Fibroblast of skin of abdomen (primary cell): ENCODE results near the gene SHISA2.

Source experiments
- DNase-seq: peaks from one replicate; pipeline ENCODE4 v3.0.0-alpha.2; 2013

The SHISA2 gene

DNA sequence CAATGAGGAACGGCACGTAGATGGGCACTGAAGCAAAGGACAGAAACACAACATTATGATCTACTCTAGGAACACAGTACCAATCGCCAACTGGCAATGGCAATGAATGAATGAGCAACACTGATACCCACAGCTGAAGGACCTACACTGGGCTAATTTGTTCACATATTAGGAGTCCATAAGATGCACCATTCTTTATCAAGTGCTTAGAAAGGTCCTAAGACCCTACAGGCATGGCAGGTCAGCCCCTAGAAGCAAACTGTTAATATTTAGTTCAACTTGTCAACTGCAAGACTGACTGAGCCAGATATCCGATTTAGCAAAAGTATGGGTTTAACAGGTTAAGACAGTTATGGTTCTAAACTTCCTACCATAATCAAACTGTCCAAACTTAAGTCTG is 4.8 kb downstream of the SHISA2 start:
- DNase-seq: no peak

DNA sequence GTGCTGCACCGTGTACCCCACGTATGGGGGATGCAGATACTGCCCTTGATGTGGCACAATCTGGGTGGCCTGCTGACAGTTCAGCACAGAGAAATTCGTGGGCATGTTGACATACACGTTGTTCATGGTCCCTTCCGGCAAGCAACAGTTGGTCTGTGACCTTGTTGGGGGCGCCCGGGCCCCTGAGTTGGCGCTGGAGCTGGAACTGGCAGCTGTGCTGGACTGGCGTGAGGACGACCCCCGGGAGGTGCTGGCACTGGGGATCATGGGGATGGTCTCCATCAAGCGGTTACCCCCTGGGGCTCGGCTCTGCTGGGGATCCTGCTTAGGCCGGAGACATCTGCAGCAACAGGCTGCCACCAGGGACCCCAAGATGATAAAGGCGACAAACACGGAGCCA is 5.2 kb downstream of the SHISA2 start:
- DNase-seq: no peak

DNA sequence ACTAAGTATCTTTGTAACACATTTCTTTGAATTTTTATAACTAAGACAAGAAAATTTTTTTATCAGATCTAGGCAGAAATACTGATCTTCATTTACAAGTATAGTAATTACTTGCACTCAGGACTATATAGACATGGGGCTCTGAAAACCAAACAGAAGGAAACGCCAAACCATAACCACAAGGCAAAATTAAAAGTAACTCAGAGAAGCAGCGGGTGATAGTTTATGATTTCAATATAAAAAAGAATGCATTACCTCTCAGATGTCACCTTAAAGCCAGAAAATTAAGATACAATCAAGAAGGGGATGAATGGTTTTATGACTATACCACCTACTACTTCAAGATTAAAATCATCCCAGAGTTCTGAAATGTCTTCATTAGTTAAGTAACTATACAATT is 6.7 kb downstream of the SHISA2 start:
- no peak for DNase-seq

DNA sequence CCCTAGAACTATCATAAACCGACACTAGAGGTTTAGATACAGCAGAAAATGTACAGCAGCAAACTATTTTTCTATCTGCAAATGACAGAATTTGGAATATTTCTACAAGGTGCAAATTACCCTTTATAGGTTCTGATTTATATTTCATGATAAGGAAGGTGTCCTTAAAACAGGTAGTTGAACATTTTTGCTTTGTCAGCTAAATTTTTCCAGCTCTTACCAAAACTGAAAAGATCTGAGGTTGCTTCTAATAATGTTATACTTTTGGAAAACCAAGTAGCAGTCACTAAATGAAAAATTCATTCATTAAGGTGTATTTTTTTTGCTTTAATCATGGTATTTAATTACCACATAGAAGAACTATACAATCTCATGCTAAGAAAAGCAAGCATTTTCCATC is 9.0 kb downstream of the SHISA2 start:
- no peak for DNase-seq

DNA sequence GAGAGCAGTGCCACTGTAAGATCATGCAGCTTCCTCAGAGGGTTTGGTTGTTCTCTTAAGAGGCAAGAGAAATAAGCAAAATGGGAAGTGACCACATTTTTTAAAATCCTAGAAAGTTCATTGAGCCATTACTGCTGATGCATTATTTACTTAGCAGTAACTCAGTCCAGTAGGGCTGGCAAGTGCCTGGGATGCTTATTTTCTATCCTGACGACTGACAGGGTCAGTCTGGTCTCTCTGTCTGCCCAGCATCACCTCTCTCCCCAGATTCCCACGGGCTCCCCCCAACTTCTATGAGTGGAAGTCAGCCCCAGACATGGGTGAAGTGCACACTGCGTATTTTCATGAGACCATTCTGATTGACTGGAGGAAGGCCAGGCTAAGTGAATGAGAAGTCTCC is 10.4 kb downstream of the SHISA2 start:
- DNase-seq: no peak

DNA sequence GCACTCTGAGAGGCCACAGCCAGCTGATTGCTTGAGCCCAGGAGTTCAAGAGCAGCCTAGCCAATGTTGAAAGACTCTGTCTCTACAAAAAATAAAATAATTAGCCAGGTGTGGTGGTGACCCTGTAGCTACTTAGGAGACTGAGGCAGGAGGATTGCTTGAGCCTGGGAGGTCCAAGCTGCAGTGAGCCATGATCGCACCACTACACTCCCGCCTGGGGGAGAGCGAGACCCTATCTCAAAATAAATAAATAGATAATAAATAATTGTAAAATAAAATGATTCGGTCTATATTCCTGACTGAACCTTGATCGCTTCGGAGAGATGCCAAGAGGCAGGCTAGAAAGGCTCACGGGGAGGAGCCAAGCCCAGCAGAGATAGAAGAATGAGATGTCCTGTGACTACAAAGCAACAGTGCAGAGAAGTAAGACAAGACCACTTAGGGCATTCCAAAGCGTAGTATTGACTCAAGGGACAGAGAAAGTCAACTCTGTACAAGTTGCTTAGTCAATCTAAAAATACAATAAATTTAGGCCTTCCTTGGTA is 12.8 kb downstream of the SHISA2 start:
- no peak for DNase-seq

DNA sequence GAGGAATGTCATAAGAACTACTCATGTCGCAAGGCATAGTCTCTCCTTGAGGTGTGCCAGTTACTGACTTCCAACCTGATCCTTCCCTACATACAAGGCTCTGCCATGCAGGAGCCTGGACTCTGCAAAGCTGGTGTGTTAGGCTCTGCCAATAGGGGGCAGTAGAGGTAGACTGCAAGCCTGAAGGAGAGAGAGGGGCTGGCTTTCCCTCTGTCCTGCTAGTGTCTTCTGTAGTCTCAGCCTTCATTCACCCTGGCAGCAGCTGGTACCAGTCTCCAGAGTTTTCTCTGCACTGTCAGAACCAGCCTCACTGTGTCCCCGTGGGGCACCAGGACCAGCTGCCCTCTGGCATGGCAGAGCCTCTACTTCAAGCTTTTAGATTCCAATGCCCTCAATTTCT is 14.5 kb downstream of the SHISA2 start:
- no peak for DNase-seq

DNA sequence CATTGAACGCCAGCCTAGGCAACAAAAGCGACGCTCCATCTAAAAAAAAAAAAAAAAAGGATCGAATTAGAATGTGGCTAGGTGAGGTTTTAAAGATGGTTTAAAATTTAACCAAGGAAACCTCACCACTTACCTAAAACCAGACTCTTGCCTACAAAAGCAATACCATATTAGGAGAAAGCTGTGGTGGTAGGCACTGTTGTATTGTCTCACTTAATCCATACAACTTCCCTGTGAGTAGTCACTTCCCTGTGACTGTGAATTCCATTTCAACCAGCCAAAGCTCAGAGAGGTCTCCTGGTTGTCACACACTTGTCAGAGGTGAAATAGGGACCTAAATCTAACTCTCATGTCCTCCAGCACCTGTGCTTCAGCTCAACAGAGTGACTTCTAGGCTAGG is 15.4 kb downstream of the SHISA2 start:
- DNase-seq: no peak

DNA sequence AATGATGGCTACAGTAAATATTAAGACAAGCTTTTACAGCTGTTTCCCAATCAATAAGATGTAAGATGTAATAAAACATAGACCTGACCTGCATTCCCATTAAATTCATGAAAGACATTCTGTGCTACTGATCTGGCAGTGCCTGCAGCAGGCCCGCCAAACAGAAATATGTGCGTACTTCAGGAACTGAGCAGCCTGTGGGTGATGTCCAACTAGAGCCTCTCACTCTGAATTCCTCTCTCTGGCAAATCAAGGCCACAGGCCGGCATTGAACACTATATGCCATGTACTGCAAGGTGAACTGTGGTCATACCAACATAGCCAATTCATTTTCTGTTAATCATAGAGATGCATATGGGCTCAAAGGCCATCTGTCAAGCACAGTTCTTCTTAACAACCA is 17.8 kb downstream of the SHISA2 start:
- no peak for DNase-seq

DNA sequence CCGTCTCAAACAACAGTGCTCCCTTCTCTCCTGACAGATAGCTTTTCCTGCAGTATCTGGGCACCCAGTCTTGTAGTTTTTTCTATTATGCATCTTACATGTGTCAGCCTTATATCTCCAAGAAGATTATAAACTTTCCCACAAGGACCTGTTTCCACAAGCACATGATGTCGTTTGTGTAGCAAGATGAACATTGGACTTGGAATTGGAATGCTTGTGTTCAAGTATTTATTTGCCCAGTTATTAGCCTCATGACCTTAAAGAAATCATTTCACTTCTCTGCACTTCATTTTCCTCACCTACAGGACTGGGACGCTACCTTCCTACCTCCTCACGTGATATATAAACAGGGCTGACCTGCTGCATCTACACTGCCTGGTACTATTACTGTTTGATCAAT is 21.5 kb downstream of the SHISA2 start:
- no peak for DNase-seq

DNA sequence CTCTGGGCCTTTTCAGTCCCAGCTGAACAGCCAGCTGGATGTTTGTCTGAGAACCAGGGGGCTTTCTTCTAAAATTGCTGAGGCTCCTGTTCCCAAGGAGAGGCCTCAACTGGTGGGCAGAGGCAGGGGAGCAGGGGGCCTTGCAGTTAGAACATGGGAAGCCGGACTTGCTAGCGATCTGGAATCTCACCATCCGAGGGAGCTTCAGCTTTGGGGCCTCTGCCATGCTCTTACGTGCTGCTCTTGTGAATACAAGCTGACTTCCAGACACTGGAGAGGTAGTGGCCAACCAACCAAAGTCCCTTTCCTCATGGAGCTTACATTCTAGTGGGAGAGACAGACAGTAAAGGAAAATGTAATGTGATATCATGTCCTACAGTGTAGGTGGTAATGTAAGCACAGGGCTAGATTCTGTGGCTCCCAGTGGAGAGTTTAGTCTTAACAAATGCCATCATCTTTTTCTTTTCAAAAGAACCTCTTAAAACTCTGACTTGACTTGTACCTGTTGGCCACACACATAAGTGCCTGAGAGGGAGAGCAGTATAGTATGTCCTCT is 22.2 kb downstream of the SHISA2 start:
- no peak for DNase-seq

DNA sequence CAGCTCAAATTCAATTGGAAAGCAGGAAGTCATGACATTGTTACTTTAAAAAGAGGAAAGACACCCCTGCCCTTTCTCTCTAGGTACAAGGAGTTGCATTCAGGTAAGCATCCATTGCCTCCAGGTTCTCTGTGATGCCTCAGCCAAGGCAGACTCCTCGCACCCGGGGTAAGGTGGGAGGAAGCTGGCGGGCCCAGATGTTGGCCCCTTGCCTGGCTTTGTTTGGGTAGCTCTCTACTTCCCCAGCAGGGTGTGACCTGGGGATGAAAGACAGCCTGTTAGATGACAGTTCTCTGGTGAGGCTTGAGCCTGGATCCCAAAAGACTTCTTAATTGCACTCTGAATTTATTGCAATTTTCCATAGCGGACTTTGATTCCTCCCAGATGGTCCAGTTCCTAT is 25.6 kb downstream of the SHISA2 start:
- no peak for DNase-seq

DNA sequence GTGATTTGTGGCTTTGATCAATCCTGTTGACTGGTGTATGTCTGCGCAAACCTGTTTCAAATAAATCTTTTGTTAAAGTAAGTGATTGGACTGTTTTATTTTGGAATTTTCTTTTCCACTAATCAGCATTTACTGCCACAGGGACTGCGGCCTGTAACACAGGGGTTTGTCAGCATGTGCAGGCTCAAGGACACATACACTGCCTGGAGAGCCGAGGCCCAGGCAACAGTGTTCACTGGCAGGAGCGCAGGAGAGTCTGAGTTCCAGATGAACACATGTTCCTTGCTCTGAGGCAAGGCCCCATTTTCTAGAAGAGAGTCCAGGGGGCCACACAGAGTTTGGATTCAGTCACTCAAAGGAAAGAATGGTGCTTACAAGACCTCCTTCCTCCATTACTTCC is 26.0 kb downstream of the SHISA2 start:
- DNase-seq: no peak

DNA sequence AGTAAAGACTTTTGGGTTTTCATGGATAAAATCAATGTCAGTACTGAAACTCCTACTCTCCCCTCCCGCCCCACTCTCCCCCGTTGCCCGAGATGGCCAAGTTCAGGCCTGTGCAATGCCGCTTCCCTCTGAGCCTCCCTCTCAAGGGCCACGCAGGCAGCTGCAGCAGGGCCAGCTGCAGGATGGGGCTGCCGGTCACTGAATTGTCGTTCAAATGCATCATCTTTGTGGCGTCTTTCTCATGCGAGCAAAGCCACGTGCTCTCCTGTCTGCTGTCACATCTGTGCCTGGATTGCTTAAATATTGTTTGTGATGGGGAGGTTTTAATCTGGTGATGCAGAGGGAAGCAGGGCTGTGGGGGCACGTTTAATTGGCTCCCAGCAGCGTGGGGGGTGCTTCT is 26.6 kb downstream of the SHISA2 start:
- DNase-seq: no peak

DNA sequence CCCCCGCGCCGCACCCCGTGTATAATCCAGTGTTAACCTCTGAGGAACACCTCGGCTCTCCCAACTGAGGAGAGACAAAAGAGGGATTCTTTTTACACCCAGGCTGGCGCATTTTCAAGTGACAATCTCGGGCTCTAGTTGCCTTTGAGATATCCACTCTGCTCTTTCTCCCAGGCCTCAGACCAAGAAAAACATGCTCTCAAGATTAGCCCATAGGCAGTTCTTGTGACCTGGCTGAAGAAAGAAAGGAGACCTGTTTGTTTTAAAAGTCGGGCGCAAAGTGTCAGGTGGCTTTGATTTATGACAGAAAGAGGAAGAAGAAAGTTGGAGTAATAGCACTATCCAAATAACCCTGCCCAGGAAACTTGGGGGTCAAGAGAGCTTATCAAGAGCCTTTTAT is 27.3 kb downstream of the SHISA2 start:
- DNase-seq: no peak

DNA sequence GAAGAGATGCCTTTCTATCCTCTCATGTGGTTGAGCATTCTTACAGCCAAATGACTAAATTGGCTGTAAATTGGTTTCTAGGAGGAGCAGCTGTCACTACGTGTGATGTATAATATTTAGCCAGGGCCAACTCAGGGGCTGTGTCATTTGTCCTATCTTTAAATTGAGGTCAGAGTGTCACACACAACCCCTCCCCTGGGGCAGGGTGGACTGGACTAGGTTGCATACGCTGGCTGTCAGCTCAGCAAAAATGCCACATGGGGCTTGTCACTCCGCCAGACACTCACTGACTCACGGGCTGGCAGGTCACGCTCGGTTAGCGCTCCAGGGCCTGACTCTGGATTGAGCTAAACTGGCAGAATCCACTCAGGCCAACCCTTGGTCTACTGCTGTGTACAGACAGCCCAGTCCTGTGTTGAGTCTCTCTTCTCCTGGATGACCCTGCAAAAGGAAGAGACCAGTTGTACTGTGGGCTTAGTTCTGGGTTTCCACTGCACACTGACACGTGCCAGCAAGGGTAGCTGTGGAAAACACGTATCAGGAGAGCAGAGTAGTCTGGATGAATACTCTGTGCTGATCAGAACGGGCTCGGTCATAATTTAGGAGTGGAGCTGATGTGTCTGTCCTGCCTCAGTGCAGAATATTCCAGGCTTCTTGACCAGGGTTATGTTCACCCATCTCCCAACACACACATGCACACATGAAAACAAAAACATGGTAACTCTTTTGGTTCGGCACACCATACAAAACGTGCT is 29.1 kb downstream of the SHISA2 start:
- peak; percentile 71 for DNase-seq

DNA sequence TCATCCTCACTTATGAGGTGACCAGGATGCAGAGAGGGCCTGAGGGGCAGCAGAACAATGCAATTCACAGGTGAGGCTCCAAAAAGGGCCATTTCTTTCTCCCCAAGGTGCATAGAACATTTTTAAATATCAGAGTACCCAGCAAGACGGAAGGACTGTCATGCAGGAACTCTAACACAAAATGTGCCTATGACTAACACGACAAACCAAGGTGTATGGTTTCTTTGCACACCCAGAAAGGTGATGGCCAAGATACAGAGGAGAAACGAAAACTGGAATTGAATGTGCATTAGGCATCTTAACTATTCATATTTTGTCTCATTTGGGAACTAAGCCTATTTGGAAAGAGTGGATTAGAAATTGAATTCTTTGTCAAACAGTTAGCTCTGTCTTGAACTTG is 29.9 kb downstream of the SHISA2 start:
- DNase-seq: no peak

DNA sequence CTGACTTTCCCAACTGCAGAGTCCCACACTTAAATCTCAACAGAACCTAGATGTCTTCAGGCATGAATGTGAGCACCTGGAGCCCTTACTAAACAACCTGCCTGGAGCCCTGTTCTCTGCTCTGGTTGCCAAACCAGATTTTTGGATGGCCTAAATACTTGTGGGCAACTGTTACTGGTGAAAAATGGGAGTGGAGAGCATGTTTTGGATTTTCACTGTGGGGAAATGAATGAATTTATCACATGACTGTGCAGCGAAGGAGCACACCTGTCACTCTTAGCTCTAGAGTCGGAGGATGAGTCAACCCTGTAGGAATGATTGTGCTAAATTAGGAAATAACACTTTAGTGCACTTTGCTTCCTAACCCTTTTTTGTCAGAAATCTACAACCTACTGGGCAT is 30.3 kb downstream of the SHISA2 start:
- peak; percentile 14 for DNase-seq

DNA sequence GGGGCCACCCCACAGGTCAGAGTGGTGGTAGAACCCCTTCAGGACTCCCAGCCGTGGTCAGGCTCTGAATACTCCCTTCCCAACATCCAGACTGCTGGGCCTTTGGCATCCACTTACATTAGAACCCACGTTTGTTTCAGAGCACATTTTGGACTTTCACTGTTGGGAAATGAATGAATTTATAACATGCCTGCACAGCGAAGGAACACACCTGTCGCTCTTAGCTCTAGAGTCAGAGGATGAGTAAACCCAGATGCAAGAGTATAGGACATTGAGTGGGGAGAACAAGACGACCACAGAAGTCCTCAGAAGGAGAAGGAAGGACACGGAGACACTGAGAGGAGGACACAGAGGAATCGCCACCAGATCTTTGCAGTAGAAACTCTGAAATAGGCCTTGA is 30.9 kb downstream of the SHISA2 start:
- no peak for DNase-seq

DNA sequence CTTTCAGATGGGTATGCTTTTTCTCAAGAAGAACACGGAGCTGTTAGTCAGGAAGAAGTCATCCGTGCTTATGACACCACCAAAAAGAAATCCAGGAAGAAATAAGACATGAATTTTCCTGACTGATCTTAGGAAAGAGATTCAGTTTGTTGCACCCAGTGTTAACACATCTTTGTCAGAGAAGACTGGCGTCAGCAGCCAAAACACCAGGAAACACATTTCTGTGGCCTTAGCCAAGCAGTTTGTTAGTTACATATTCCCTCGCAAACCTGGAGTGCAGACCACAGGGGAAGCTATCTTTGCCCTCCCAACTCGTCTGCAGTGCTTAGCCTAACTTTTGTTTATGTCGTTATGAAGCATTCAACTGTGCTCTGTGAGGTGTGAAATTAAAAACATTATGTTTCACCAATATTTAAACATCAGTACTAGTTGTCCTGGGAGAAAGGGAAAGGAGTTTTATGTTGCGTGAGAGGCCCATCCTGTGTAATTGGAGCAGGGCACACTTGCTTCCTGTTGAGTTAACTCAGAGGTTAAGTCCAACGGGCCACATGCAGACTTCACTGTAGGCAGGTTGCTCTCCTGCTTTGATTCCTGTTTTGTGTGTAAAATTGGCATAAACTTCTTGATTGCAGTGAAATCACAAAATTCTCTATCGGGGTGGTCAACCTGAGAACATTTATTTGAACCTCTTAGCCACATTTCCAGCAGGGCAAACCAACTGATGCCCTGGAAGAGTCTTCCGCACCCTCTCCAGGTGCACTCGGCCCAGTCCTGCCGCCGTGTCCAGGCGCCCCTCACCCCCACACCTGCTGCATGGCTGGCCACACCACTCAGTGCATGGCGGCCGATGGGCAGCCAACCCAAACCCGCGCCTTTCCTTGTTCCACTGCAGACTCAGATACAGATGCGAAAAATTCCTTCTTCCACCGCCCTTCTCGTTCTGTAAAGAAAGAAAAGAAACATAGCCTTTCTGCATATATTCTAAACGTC is 31.6 kb downstream of the SHISA2 start:
- DNase-seq: peak; percentile 89

DNA sequence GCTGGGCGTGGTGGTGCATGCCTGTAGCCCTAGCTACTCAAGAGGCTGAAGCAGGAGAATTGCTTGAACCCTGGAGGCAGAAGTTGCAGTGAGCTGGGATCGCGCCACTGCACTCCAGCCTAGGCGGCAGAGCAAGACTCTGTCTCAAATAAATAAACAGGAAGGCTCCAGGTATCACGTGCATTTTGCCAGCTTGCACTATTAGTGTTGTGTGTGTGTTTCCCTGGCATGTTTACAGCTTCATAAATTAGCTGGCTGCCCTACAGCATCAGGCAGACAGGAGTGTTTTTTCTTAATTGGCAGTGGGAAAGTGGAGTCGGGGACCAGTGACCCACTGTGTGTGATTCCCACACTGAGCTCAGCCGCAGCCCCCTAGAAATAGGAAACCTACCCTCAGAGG is 32.6 kb downstream of the SHISA2 start:
- DNase-seq: no peak

DNA sequence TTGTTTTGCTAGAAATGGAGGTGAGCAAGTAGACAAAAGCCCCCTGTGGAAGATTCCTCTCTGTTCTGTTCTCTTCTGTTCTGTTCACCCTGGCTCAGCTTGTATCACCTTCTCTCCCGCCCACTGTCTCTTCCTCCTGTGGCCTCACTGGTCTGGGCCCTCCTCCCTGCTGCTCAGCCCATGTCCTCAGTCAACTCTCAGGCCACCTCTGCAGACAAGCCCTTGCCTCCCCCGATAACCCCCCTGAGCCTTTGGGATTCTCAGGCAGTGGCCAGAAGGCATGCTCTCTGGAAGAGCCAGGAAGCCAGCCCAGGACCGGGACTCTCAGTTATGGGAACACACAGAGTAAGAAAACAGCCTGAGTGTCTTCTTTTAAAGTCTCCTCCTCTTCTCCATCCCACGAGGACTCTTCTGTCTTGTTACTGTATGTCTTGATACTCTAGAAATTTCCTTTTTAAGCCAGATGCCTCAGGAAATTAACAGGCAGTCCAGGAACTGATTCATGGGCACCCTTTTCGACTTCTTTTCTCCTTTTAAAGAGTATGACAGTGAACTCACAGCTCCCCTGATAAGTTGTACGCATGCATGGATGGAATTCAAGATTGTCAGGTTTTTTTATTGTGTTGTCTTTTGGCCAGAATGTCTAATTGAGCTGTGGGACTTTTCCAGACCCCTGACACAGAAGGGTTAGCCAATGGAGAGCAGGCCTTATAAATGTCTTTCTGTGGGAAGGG is 33.7 kb downstream of the SHISA2 start:
- peak; percentile 18 for DNase-seq
